NCI-H774 (cell line): Measurements from ENCODE around the gene WIPF2.
"Not testable (repeated sequence)": the region's sequence is repeated elsewhere in the genome, so short reads cannot be mapped to it uniquely, and the experiment has no call there.

Source experiments
- DNase-seq: peaks from one replicate; lab custom pipeline; 2025; lab: John Stamatoyannopoulos, UW

The WIPF2 gene

DNA sequence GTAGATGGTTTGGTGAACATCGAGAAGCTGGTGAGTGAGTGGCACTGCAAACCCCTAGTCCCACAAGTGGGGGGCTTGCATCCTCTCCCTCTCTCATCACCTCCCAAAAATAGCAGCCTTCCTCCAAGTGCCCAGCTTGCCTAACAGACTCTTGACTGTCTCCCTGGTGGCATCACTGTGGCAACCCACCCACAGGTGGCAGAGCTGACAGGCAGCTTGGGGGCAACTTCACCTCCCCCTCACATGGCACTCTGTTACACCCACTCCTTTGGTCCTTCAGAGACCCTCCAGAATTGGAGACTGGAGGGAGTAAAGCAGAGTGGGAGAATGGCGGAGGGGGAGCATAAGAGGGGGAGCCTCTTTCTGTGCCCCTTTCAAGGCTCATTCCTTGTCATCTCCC, 26.1 kb upstream of the WIPF2 start:
- no peak for DNase-seq

GRCh38 chr17:40194821-40195220, 24.3 kb upstream of the WIPF2 start:
- DNase-seq = no peak

- no peak for DNase-seq
Observed at GRCh38 chr17:40197550-40197949, 21.6 kb upstream of the WIPF2 start.

DNA sequence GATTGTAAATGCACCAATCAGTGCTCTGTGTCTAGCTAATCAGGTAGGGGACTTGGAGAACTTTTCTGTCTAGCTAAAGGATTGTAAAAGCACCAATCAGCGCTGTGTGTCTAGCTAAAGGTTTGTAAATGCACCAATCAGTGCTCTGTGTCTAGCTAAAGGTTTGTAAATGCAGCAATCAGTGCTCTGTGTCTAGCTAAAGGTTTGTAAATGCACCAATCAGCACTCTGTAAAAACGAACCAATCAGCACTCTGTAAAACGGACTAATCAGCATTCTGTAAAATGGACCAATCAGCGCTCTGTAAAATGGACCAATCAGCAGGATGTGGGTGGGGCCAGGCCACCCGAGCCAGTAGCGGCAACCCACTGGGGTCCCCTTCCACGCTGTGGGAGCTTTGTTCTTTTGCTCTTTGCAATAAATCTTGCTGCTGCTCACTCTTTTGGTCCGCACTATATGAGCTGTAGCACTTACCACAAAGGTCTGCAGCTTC, 21.1 kb upstream of the WIPF2 start:
- not testable (repeated sequence) for DNase-seq

GRCh38 chr17:40198576-40198975, 20.5 kb upstream of the WIPF2 start:
- DNase-seq = no peak

DNA sequence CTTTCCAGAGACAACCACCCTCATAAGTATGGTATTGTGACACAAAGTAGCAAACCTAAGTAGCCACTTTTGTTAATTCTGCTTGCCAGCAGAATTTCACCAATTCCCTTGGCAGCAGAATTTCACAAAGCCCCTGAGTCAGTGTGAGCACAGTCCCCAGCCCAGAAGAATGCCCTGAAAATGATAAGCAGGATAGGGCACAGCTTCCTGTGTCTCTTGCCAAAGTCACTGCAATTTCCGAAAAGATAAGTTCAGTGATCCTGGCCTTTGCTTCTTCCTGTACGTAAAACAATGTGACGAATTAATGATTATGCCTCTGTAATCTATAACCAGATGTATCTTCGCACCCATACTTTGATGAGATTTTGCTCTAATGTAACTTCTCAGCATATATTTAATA, 16.0 kb upstream of the WIPF2 start:
- DNase-seq = no peak

DNA sequence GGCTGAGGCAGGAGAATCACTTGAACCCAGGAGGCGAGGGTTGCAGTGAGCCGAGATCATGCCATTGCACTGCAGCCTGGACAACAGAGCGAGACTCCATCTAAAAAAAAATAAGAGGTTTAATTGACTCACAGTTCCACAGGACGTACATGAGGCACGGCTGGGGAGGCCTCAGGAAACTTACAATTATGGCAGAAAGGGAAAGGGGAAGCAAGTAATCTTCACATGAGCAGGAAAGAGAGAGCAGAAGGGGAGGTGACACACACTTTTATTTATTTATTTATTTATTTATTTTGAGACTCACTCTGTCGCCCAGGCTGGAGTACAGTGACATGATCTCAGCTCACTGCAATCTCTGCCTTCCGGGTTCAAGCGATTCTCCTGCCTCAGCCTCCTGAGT, 12.9 kb upstream of the WIPF2 start:
- DNase-seq = not testable (repeated sequence)

DNA sequence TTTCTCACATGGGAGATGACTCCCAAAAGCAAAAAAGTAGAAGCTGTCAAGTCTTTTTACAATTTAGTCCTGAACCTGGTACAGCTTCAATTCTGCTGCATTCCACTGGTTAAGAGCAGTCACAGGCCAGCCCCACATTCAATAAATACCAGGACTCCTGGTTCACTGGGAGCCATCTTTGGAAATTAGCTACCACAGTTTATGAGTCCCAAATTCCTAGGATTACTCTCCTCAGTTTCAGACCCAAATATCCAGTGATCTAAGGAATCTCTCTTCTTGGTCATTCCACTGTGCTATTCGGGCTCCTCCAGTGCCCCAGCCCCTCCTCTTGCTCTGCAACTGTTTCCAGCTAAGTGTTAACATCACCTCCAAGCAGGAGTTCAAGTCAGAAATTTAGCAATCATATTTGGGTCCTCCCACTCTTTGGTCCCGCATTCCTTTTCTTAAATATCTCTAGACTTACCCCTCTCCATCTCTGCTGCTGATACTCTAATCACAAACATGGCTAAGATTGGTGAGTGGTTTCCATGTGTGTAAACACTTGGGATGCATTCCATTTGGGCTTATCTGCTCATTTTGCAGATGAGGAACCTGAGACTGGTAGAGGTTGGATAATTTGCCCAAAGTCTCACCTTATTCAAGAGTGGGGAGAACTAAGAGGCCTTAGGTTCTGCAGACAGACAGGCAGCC, 9.6 kb upstream of the WIPF2 start:
- DNase-seq = no peak

- not testable (repeated sequence) for DNase-seq
Observed at GRCh38 chr17:40213914-40214313, 5.2 kb upstream of the WIPF2 start.

DNA sequence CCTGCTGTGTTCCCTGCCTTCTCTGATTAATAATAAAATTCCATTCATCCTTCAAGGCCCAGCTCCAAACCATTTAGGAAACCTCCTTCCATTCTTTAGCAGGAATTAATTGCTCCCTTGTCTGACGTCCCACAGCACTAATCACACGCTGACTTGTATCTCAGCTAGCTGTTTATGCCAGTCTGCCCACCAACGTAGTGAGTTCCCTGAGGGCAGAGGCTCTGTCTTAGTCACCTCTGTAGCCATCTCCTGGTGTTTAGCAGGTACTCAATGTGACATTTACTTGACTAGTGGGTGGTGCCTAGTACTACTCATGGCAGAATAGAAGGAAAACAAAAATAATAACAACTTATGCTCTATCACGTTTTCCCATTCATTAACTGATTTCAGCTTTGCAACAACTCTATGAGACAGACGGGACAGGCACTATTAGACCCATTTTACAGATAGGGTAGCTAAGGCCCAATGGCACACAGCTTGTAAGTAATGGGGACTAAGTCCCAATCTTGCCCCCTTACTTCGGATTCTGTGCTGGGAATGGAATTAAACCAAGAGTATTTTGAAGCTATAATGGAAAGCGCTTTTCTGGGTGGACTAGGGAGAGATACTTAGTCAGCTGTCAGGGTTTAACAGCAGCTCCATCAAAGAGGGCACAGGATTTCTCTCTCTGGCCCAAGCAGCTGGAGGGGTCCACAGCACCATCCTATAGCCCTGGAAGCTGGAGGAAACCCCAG, 931 bp upstream of the WIPF2 start:
- DNase-seq = no peak

DNA sequence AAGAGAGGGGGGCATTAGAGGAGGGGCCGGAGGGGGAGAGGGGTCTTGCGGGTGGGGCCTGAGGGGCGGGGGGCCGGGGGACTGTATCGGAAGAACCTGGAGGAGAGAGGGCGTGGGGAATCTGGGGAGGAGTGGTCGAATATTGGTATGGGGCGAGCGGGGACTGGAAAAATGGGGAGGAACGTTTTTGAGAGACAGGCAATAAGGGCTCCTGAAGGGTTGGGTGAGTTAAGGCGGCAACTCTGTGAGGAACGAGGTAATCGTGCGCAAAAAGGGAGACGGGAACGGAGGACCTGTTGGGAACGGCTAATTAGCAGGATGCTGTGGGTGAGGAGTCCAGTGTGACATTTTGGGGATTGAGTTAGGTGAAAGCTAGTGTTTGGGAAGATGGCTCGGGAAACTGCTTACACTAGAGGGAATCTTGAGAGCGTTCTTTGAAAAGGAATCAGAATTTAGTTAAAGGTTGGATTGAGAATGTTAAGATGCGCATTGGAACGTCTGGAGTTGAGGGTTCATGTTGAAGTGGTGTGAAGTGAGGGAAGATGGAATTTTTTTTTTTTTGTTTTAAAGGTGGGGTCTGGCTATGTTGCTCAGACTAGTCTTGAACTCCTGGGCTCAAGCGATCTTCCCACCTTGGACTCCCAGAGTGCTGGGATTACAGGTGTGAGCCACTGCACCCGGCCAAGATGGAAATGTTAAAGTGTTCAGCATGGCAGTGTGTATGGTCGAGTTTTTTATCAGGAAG, 662 bp downstream of the WIPF2 start:
- peak; percentile 84 for DNase-seq

DNA sequence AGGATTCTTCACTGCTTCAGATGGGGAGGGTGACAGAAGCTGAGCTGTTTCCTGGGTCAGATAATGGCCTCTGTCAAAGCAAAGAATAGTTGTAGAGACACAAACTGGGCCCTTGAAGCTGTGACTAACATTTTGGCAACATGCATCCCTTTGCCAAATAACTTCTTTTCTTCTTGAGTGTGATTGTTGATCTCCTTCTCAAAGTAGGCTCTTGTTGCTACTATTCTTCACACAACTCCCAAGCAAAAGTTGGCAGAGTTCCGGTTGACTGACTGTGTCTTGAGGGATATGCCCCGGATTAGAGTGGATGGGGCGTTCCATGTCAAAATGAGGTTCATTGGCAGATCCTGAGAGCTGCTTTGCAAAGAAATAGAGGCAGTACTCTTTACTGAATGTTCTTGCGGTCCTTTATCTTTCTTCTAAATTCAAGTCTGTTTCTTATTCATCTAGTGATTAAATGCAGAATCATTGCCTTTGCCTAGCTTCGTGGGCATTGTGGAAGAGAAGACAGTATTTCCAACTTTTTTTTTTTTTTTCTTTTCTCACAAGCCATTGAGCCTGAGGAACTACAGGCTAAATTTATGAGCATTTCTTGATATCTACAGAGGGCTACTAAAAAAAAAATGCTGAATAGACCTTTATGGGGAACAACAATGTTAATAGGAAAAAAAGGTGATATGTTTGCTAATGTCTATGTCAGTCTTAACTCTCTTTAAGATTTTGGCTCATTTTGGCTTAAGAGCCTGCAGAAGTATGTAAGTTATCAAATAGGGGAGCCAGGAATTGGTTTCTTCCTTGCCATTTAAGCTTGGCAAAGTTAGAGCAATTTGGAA, 5.8 kb downstream of the WIPF2 start:
- DNase-seq = no peak

DNA sequence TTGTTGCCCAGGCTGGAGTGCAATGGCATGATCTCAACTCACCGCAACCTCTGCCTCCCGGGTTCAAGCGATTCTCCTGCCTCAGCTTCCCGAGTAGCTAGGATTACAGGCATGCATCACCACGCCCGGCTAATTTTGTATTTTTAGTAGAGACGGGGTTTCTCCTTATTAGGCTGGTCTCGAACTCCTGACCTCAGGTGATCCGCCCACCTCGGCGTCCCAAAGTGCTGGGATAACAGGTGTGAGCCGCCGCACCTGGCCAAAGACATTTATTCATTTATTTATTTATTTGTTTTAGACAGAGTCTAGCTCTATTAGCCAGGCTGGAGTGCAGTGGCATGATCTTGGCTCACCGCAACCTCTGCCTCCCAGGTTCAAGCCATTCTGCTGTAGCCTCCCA, 10.0 kb downstream of the WIPF2 start:
- DNase-seq = not testable (repeated sequence)

- no peak for DNase-seq
Observed at GRCh38 chr17:40230670-40231069, 11.6 kb downstream of the WIPF2 start.

DNA sequence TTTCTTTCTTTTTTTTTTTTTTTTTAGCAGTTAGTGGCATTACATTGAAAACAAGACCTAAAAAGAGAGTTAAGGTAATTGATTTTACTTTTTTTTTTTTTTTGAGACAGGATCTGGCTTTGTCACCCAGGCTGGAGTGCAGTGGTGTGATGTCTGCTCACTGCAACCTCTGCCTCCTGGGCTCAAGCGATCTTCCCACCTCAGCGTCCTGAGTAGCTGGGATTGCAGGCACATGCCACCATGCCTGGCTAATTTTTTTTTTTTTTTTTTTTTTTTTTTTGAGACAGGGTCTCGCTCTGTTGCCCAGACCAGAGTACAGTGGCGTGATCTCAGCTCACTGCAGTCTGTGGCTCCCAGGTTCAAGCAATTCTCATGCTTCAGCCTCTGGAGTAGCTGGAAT, 12.8 kb downstream of the WIPF2 start:
- DNase-seq = not testable (repeated sequence)

DNA sequence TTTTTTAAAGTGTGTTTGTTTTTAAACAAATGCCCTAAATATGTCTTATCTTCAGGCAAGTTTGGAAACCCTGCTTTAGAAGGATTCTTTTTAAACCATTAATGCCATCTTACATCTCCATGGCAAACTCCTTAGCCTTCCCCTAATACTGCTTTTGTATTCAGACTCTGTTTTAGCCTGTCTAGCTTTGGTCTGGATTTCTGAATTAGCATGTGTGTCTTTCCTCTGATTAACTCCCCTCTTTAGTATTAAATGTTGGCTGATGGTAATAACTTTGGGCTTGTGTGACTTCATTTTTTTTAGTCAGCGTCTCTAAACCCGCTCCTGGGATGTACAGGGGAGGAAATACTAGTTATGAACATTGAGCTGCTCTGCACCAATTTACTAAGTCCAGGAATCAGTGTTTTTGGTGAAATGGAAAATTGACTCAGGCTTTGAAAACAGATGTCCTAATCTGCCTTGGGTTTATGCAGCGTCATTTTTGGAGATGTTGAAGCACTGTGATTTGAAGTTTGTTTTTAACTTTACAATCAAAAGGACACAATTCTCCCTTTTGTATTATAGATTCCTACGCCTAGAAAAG, 22.2 kb downstream of the WIPF2 start:
- DNase-seq = no peak

DNA sequence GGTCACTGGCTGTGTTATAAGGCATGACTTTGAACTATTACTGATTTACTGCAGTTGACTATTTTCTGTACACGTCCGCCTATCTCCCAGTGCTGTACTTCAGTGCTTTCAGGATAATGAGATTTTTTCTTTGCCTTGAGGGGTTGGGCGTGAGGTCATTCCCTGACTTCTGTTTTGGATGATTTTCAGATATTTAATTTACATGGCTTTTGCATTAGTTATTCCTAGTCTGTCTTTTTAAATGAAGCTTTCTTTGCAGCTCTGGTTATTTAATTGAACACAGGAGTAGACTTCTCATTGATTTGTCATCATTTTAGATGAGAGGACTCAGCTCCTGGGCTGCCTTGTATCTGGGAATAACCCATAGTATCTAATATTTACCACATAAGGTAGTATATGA, 23.7 kb downstream of the WIPF2 start:
- no peak for DNase-seq

DNA sequence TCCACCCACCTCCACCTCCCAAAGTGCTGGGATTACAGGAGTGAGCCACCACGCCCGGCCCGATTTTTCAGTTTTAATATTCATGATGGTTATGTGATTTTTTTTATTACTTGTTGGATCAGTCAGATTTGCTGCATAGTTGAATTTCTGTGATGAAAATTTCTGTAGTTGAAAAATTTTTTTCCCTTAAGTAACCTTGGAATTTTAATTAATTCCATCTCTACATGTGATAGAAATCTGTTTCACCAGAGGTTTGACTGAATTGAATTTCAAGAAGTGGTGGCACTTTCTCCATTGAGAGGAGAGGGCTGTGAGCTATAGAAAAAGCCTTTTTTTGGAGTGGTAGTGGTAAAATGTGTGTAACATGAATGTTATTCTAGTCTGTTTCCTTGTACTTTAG, 24.7 kb downstream of the WIPF2 start:
- no peak for DNase-seq

- DNase-seq = no peak
Observed at GRCh38 chr17:40244255-40244654, 25.2 kb downstream of the WIPF2 start.

GRCh38 chr17:40247926-40248495, 28.9 kb downstream of the WIPF2 start:
- DNase-seq = no peak

DNA sequence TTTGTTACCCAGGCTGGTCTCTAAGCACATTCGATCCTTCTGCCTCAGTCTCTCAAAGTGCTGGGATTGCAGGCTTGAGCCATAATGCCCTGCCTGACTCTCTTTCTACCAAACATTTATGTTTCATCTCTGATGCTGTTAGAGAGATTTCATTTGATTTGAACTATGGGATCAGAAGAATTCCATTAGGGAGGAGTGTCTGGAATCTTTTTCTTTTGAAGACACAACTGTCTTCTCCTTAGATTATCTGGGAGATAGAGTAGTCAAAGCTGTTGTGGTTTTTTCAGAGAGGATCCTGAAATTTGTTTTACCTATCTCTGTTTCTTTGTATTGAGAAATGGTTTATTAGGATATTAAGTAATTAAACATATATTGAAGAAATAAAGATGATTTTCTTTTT, 29.4 kb downstream of the WIPF2 start:
- no peak for DNase-seq
